Osteocyte (in vitro differentiated cells): Measurements from ENCODE around the gene FUT6. TPM values are rescaled to one million over a fixed set of nuclear protein-coding genes. Genes with fewer than 3 reads are reported as not detected.

Experiments used
- DNase-seq: peaks from one replicate; pipeline ENCODE4 v3.0.0; 2021; ENCODE audit warnings: mixed read lengths; ENCODE audit not compliant: unreplicated experiment; ENCODE audit errors: extremely low spot score
- H3K27ac Mint-ChIP-seq: one replicate; pipeline ENCODE4 v1.8.0; 2021; ENCODE audit warnings: mild to moderate bottlenecking, mixed read lengths; ENCODE audit not compliant: unreplicated experiment
- H3K27me3 Mint-ChIP-seq: one replicate; pipeline ENCODE4 v1.8.0; 2021; ENCODE audit warnings: mixed read lengths; ENCODE audit not compliant: unreplicated experiment
- H3K36me3 Mint-ChIP-seq: one replicate; pipeline ENCODE4 v1.8.0; 2021; ENCODE audit warnings: mixed read lengths; ENCODE audit not compliant: unreplicated experiment
- H3K4me1 Mint-ChIP-seq: one replicate; pipeline ENCODE4 v1.8.0; 2021; ENCODE audit warnings: mixed read lengths; ENCODE audit not compliant: unreplicated experiment
- H3K4me3 Mint-ChIP-seq: one replicate; pipeline ENCODE4 v1.8.0; 2021; ENCODE audit warnings: mild to moderate bottlenecking, moderate library complexity, mixed read lengths; ENCODE audit not compliant: unreplicated experiment
- H3K9me3 Mint-ChIP-seq: one replicate; pipeline ENCODE4 v1.8.0; 2021; ENCODE audit warnings: mixed read lengths; ENCODE audit not compliant: unreplicated experiment
- total RNA-seq: library from RNA; stranded (reverse); gene quantifications from 2 replicates; pipeline ENCODE4 v1.2.1, GENCODE V29; 2021
- TF ChIP-seq, protein P1 (sequence below): fragments of 200-600 bp; sonication (generic); IDR thresholded peaks from 2 replicates; pipeline ENCODE4 v1.5.0; 2021; ENCODE audit warnings: antibody characterized with exemption, mild to moderate bottlenecking, moderate library complexity

The FUT6 gene
- total RNA-seq, 1 donor from 2014 or later, result not detected

DNA sequence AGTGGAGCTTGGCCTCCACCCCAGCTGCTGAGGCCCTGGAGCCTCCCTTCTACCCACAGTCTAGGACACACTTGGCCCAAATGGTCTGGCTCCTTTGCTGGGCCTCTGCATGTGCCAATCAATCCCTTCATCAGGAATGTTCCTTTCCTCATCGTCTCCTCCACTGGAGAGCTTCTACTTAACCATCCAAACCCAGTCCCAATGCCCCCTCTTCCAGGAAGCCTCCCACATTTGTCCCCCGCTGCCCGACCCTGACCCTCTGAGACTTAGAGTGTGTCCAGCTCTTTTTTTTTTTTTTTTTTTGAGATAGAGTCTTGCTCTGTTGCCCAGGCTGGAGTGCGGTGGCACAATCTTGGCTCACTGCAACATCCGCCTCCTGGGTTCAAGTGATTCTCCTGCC, 51.1 kb downstream of the FUT6 start:
- Mint-ChIP-seq H3K9me3 (no peaks in the 10 kb centered on the region), H3K27me3 (no peaks in the 10 kb centered on the region), H3K4me3 (no peak overlapping the region), H3K27ac (no peak overlapping the region), H3K4me1 (peaks cover 7% of the 10 kb centered on the region), H3K36me3 (peaks cover 17% of the 10 kb centered on the region)
- TF ChIP-seq, protein P1, sequence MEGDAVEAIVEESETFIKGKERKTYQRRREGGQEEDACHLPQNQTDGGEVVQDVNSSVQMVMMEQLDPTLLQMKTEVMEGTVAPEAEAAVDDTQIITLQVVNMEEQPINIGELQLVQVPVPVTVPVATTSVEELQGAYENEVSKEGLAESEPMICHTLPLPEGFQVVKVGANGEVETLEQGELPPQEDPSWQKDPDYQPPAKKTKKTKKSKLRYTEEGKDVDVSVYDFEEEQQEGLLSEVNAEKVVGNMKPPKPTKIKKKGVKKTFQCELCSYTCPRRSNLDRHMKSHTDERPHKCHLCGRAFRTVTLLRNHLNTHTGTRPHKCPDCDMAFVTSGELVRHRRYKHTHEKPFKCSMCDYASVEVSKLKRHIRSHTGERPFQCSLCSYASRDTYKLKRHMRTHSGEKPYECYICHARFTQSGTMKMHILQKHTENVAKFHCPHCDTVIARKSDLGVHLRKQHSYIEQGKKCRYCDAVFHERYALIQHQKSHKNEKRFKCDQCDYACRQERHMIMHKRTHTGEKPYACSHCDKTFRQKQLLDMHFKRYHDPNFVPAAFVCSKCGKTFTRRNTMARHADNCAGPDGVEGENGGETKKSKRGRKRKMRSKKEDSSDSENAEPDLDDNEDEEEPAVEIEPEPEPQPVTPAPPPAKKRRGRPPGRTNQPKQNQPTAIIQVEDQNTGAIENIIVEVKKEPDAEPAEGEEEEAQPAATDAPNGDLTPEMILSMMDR, result no peak
- no peak for DNase-seq

DNA sequence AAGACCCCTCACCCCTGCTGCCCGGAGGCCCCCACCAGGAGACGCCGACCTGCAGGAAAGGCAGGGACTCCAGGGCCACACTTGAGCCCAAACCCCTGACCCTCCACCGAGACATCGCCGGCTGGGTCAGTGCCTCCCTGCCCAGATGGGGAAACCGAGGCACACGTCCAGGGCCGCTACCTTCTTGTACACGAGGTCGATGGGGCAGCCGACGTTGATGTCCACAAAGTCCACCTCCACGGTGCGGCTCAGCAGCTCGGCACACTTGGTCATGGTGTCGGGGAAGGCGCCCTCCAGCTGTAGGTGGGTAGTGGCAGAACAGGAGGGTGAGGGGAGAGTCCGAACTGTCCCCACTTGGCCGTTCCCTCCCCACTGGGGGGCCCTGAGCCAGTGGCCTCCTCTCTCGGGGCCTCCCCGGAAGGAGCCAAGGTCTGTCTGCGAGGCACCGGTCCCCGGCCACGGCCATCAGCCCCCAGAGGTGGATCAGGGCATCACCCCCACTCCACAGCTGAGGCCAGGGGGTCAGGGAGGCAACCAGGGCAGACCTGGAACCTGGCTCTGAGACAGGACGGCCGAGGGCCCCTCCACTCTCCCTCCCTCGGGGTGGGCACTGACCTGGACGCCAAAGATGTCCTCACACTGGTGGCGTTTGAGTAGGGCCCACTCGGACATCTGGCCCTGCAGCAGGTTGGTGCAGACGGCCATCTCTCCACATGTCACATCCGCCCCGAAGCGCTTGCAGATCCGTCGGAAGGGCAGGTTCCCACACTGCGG, 51.9 kb downstream of the FUT6 start:
- no peaks in the 10 kb centered on the region for H3K27me3 Mint-ChIP-seq
- H3K4me1 Mint-ChIP-seq, result peaks cover 7% of the 10 kb centered on the region
- DNase-seq, result no peak
- TF ChIP-seq, protein P1, result no peak
- no peaks in the 10 kb centered on the region for H3K9me3 Mint-ChIP-seq
- no peak overlapping the region for H3K27ac Mint-ChIP-seq
- H3K4me3 Mint-ChIP-seq, result no peak overlapping the region
- H3K36me3 Mint-ChIP-seq, result peaks cover 17% of the 10 kb centered on the region

GRCh38 chr19:5786593-5787408, 52.7 kb downstream of the FUT6 start:
- H3K27me3 Mint-ChIP-seq, result no peaks in the 10 kb centered on the region
- no peak for DNase-seq
- H3K27ac Mint-ChIP-seq, result no peak overlapping the region
- peaks cover 7% of the 10 kb centered on the region for H3K4me1 Mint-ChIP-seq
- TF ChIP-seq, protein P1, result no peak
- peaks cover 17% of the 10 kb centered on the region for H3K36me3 Mint-ChIP-seq
- H3K9me3 Mint-ChIP-seq, result no peaks in the 10 kb centered on the region
- H3K4me3 Mint-ChIP-seq, result no peak overlapping the region

GRCh38 chr19:5785423-5785822, 54.1 kb downstream of the FUT6 start:
- Mint-ChIP-seq H3K4me3 (no peak overlapping the region), H3K9me3 (no peaks in the 10 kb centered on the region), H3K4me1 (peaks cover 5% of the 10 kb centered on the region), H3K36me3 (peaks cover 16% of the 10 kb centered on the region), H3K27ac (no peak overlapping the region), H3K27me3 (no peaks in the 10 kb centered on the region)
- no peak for DNase-seq
- TF ChIP-seq, protein P1, result no peak

GRCh38 chr19:5784581-5785147, 54.8 kb downstream of the FUT6 start, which contains the start of gene PRR22:
Gene PRR22, minus strand, starts transcription at chr19:5784746. Its CDS starts 86 bp downstream, at chr19:5784660.
- Mint-ChIP-seq H3K4me1 (no peaks in the 10 kb centered on the region), H3K27ac (no peak within 1 kb of the TSS), H3K9me3 (no peaks in the 10 kb centered on the region), H3K4me3 (no peak within 1 kb of the TSS), H3K36me3 (peaks cover 12% of the 10 kb centered on the region), H3K27me3 (no peaks in the 10 kb centered on the region)
- no peak for DNase-seq
- TF ChIP-seq, protein P1, result no peak
